SK-N-SH (cell line): ENCODE results near the gene HBA2. TPM values are rescaled to one million over a fixed set of nuclear protein-coding genes. Genes with fewer than 3 reads are reported as not detected.

ENCODE experiments used
- CTCF ChIA-PET: fragments of 300-600, 350-600 bp; formaldehyde crosslinking; extraction: SDS; loops from one replicate; lab custom pipeline; 2021; lab: Yijun Ruan, JAX
- POLR2A ChIA-PET: fragments of 350-600 bp; sonication (Branson Sonifier 250); formaldehyde crosslinking; extraction: SDS; loops from one replicate; lab custom pipeline; 2020; ENCODE audit warnings: antibody characterized with exemption, inconsistent platforms; lab: Yijun Ruan, JAX
- DNase-seq: peaks from one replicate; pipeline ENCODE4 v3.0.0; 2012
- H2AFZ ChIP-seq: fragments of 200-600 bp; sonication (generic); 2 replicates; pipeline ENCODE4 v1.8.1; 2016; ENCODE audit warnings: antibody characterized with exemption, mild to moderate bottlenecking, low read depth
- H3F3A ChIP-seq: fragments of 200-600 bp; sonication (generic); replicated peaks from 2 replicates; pipeline ENCODE3; 2016; ENCODE audit warnings: antibody characterized with exemption, mild to moderate bottlenecking; ENCODE audit not compliant: insufficient read depth
- H3K27ac ChIP-seq, 2 experiments: fragments of 200-500 bp in 1 of 2; fragments of 200-600 bp in 1 of 2; sonication (Bioruptor generic) in 1 of 2; sonication (generic), shearing (Covaris generic) in 1 of 2; 2 replicates each; pipeline versions ENCODE4 v1.5.1 to v1.6.1; 2014 to 2016; ENCODE audit warnings: low read depth in 2 of 2, inconsistent platforms in 1 of 2, low read length in 1 of 2, mild to moderate bottlenecking in 1 of 2, mixed read lengths in 1 of 2
- H3K27me3 ChIP-seq: fragments of 200-600 bp; sonication (generic), shearing (Covaris generic); 2 replicates; pipeline ENCODE4 v1.6.1; 2016; ENCODE audit warnings: mixed run types; ENCODE audit not compliant: insufficient read depth
- H3K36me3 ChIP-seq, 2 experiments: fragments of 200-500 bp in 1 of 2; fragments of 200-600 bp in 1 of 2; sonication (Bioruptor generic) in 1 of 2; sonication (generic) in 1 of 2; replicated peaks in 1 of 2; 2 replicates each; pipeline versions ENCODE3 to v1.5.1; 2014 to 2016; ENCODE audit warnings: low read length in 1 of 2, mild to moderate bottlenecking in 1 of 2; ENCODE audit not compliant: insufficient read depth in 2 of 2, control insufficient read depth in 1 of 2
- H3K4me1 ChIP-seq, 2 experiments: fragments of 200-500 bp in 1 of 2; fragments of 200-600 bp in 1 of 2; sonication (Bioruptor generic) in 1 of 2; sonication (generic), shearing (Covaris generic) in 1 of 2; 2 replicates each; pipeline versions ENCODE4 v1.5.1 to v1.6.1; 2014 to 2016; ENCODE audit warnings: low read depth in 1 of 2, low read length in 1 of 2, mixed run types in 1 of 2; ENCODE audit not compliant: insufficient read depth in 2 of 2, control insufficient read depth in 1 of 2
- H3K4me2 ChIP-seq: fragments of 200-600 bp; sonication (generic), shearing (Covaris generic); 2 replicates; pipeline ENCODE4 v1.6.1; 2017; ENCODE audit warnings: mixed run types
- H3K4me3 ChIP-seq, 2 experiments: fragments of 200-500 bp in 1 of 2; fragments of 200-600 bp in 1 of 2; sonication (Bioruptor generic) in 1 of 2; sonication (generic), shearing (Covaris generic) in 1 of 2; 2 replicates each; pipeline versions ENCODE4 v1.5.1 to v1.8.1; 2014 to 2016; ENCODE audit warnings: low read depth in 2 of 2, inconsistent platforms in 1 of 2, low read length in 1 of 2, mild to moderate bottlenecking in 1 of 2, mixed read lengths in 1 of 2, moderate library complexity in 1 of 2
- H3K79me2 ChIP-seq: fragments of 200-600 bp; sonication (generic); 2 replicates; pipeline ENCODE4 v1.8.1; 2017; ENCODE audit warnings: mild to moderate bottlenecking; ENCODE audit not compliant: insufficient read depth
- H3K9ac ChIP-seq: fragments of 200-600 bp; sonication (generic); 2 replicates; pipeline ENCODE4 v1.6.1; 2017; ENCODE audit warnings: mixed run types
- H3K9me2 ChIP-seq: fragments of 200-600 bp; sonication (generic); 2 replicates; pipeline ENCODE4 v1.6.1; 2017; ENCODE audit warnings: mixed run types
- H3K9me3 ChIP-seq: fragments of 200-600 bp; sonication (generic); 2 replicates; pipeline ENCODE4 v1.6.1; 2017; ENCODE audit warnings: mixed run types, mild to moderate bottlenecking, moderate library complexity
- H4K20me1 ChIP-seq: fragments of 200-600 bp; sonication (generic); 2 replicates; pipeline ENCODE4 v1.6.1; 2017; ENCODE audit warnings: mild to moderate bottlenecking, mixed run types; ENCODE audit not compliant: insufficient read depth
- EZH2phosphoT487 ChIP-seq: fragments of 200-600 bp; sonication (generic); IDR thresholded peaks from 2 replicates; pipeline ENCODE4 v1.6.1; 2017; ENCODE audit warnings: low read depth, mixed run types, mild to moderate bottlenecking, antibody characterized with exemption, moderate library complexity, borderline replicate concordance
- NFIC ChIP-seq: IDR thresholded peaks from 2 replicates; pipeline ENCODE4 v1.4.0; 2012; ENCODE audit warnings: borderline replicate concordance
- PBX3 ChIP-seq: IDR thresholded peaks from 2 replicates; pipeline ENCODE4; 2012
- RAD21 ChIP-seq: IDR thresholded peaks from 2 replicates; pipeline ENCODE4 v1.6.1; 2012; ENCODE audit warnings: mild to moderate bottlenecking, low read length
- RFX5 ChIP-seq: IDR thresholded peaks from 2 replicates; pipeline ENCODE4 v1.6.1; 2012; ENCODE audit warnings: mild to moderate bottlenecking, improper control_type of control experiment, low read length
- ZBTB33 ChIP-seq: IDR thresholded peaks from 2 replicates; pipeline ENCODE4 v1.4.0; 2012; ENCODE audit warnings: low read depth, borderline replicate concordance
- WGBS: methylation state at CpG from one replicate; pipeline ENCODE4 v1.1.6; 2017; ENCODE audit warnings: low lambda C conversion rate; 5-methylcytosine and 5-hydroxymethylcytosine counted together
- polyA plus RNA-seq, 3 experiments: library from polyadenylated mRNA; depleted of rRNA; stranded (reverse); fragments of >200 nt; gene quantifications; 2 replicates each; pipeline ENCODE4 v1.2.3, GENCODE V29; 2012

Gene HBA2
- polyA plus RNA-seq, 1 of the 3 experiments (the other 2 are of a cell fraction): not detected

DNA sequence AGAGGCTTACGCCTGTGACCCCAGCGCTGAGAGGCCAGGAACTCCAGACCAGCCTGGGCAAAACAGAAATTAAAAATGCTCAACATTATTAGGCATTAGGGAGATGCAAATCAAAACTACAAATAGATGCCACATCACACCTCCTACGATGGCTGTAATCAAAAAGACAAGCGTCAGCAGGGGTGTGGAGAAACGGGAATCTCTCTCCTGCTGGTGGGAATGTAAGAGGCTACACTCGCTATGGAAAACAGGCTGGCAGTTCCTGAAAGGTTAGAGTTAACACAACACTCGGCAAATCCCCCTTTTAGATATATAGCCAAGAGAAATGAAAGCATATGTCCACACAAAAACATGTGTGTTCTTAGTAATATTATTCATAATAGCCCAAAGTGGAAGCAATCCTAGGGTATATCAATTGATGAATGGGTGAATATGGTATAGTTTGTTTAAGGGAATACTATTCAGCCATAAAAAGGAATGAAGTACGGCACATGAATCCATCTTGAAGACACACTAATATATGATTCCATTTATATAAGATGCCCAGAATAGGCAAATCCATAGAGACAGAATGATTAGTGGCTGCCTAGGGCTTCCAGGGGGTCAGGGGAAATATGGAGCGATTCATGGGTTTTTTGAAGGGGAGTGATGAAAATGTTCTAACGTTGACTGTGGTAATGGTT lies 32.4 kb upstream of the HBA2 start:
- Histone ChIP-seq H2AFZ (no peak overlapping the region), H3K9me2 (no peaks in the 10 kb centered on the region), H3F3A (no peaks in the 10 kb centered on the region), H3K4me2 (no peak overlapping the region), H3K79me2 (peaks cover 28% of the 10 kb centered on the region), H4K20me1 (no peaks in the 10 kb centered on the region), H3K4me3 (no peak overlapping the region), H3K27me3 (no peaks in the 10 kb centered on the region), H3K9me3 (no peaks in the 10 kb centered on the region), H3K9ac (no peak overlapping the region), H3K36me3 (peaks cover 0 to 4% of the 10 kb centered on the region in 2 experiments), H3K27ac (no peak overlapping the region), H3K4me1 (peaks cover 4% of the 10 kb centered on the region in 2 experiments; a peak in 1 of 4 replicates)
- ChIA-PET CTCF (interaction anchor here (1.5 to 3.4 kb wide), 2 partner anchors 23 to 40 kb away, joined by 5 to 13 read pairs; partner anchors contain the start of gene HBQ1), POLR2A (no interaction called here)
- DNase-seq: no peak
- TF ChIP-seq EZH2phosphoT487 (no peak), NFIC (no peak), RFX5 (no peak)
- WGBS: 80% methylated on average over 10 of the region's 10 CpGs

DNA sequence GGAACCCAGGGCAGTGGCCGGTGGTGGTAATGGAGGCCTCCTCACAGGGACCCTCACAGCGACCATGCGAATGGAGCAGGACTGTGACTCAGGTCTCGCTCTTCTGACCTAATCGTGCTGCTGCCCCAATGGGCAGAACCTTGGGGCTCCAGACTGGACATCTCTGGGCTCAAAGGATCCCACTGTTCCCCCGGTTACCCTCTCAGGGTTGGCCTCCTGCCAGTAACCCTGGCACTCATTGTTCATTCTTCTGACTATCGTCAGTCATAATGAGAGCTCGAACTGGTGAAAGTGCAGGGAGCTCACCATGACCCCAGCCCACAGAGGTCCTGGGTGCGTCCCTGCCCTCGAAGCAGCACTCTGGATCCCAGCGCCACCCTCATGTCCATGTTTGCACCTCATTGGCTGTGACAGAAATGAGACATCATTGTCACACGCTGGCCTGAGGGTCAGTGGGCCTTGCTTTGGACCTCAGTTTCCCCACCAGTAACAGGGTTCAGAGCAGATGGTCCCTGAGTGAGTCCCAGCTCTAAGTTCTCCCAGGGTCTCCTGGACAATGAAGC lies 30.2 kb upstream of the HBA2 start:
- no peak for DNase-seq
- no peaks in the 10 kb centered on the region for H3K27me3 ChIP-seq
- H4K20me1 ChIP-seq: no peaks in the 10 kb centered on the region
- H3K79me2 ChIP-seq: peaks cover 6% of the 10 kb centered on the region
- H3K9me3 ChIP-seq: no peaks in the 10 kb centered on the region
- H3F3A ChIP-seq: no peaks in the 10 kb centered on the region
- TF ChIP-seq RAD21 (no peak), PBX3 (no peak), ZBTB33 (no peak)
- TF ChIP-seq, all 33 proteins: peak for 0
- H3K4me3 ChIP-seq: no peak overlapping the region
- H3K9ac ChIP-seq: no peak overlapping the region
- H3K27ac ChIP-seq: no peak overlapping the region
- no peaks in the 10 kb centered on the region for H3K9me2 ChIP-seq
- POLR2A ChIA-PET: no interaction called here
- no peak overlapping the region for H2AFZ ChIP-seq
- CTCF ChIA-PET: interaction anchor here (0.8 to 1.9 kb wide), 3 partner anchors 36 to 77 kb away, joined by 3 to 4 read pairs (median 4); partner anchors contain the start of gene HBQ1
- 82% methylated on average over 11 of the region's 12 CpGs for whole genome bisulfite sequencing
- H3K36me3 ChIP-seq: no peaks in the 10 kb centered on the region
- H3K4me1 ChIP-seq: no peaks in the 10 kb centered on the region; a peak in 1 of 4 replicates
- H3K4me2 ChIP-seq: no peak overlapping the region
